ENCODE measurements around the gene LYSMD3. TPM values are rescaled to one million over a fixed set of nuclear protein-coding genes. Genes with fewer than 3 reads are reported as not detected.

Gene LYSMD3
- total RNA-seq, 1 experiment from 2014 or later = 15.1 TPM

- no peak for DNase-seq (ENCODE audit: extremely low read depth, low read depth)
These were observed 19.8 kb upstream of the LYSMD3 start for GRCh38 chr5:90549223-90549622.

- DNase-seq (ENCODE audit: extremely low read depth, low read depth) = peak; percentile 59
These were observed 18.7 kb upstream of the LYSMD3 start for GRCh38 chr5:90548069-90548593.

- peak; percentile 74 for DNase-seq (ENCODE audit: extremely low read depth, low read depth)
These were observed 17.7 kb upstream of the LYSMD3 start for GRCh38 chr5:90547072-90547536.

DNA sequence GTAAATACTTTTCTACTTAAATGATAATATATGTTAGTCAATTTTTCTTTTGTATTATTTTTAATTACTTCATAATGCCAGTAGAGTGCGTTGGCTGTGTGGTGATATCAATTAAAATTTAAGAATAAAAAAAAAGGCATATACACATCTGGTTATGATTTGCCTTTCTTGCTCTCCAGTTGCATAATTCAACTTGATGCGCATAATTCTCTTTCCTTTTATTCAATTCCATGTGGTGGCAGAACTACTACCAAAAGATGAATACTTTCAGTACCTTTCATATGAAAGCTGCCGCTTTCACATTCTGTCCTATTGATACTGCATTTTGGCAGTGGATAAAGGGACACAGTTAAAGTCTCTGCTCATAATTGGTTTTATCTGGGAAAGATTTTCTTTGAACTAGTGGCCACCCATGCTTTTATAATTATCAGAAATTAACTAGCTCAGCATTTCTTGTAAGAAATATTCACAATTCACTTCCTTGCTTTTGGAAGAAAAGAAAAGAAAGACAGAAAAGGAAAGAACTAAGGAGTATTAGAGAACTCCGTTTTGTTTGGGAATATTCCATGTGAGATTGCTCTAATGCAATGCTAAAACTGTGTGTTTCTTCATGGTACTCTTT is 16.9 kb upstream of the LYSMD3 start:
- DNase-seq (ENCODE audit: extremely low read depth, low read depth) = no peak

- no peak for DNase-seq (ENCODE audit: extremely low read depth, low read depth)
These were observed 16.1 kb upstream of the LYSMD3 start for GRCh38 chr5:90545511-90545910.

DNA sequence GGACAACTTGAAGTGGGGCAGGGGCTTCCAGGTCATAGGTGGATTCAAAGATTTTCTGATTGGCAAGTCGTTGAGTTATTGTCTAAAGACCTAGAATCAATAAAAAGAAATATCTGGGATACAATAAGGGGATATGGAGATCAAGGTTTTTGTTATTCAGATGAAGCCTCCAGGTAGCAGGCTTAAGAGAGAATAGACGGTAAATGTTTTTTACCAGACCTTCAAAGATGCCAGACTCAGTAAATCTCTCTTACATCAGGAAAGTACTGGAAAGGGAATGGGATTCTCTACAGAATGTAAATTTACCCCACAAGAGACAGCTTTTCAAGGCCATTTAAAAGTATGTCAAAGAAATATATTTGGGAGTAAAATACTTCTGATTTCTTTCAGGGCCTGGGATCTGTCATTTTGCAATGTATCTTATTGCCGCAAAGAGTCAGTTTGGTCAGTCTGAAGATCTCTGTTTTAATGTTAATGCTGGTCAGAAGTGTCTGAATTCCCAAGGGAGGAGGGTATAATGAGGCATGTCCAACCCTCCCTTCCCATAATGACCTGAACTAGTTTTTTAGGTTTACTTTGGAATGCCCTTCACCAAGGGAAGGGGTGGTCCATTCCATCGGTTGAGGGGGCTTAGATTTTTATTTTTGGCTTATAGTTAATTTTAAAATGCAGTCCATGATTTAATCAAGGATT is 13.6 kb upstream of the LYSMD3 start:
- DNase-seq (ENCODE audit: extremely low read depth, low read depth) = no peak

GRCh38 chr5:90534922-90535321 is 5.5 kb upstream of the LYSMD3 start:
- DNase-seq (ENCODE audit: extremely low read depth, low read depth) = no peak

DNA sequence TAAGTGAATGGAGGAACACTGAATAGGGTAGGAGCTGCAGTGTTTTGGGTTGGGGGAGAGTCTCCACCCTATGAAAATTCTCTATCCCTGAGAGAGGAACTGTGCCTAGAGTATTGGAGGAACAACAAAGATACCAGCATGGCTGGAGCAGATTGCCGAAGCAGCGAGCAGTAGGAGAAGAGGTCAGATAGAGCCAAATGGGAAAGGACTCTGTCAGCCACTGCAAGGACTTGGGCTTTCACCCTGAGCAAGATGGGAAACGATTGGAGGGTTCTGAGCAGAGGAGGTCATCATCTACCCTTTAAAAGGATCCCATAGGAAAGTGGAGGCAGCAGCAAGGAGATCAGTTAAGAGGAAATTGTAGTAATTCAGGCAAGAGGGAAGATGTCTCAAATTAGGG is 4.4 kb upstream of the LYSMD3 start:
- DNase-seq (ENCODE audit: extremely low read depth, low read depth) = no peak

GRCh38 chr5:90530736-90531487 is 1.5 kb upstream of the LYSMD3 start:
- no peak for DNase-seq (ENCODE audit: extremely low read depth, low read depth)

- DNase-seq (ENCODE audit: extremely low read depth, low read depth) = peak; percentile 84
These were observed 724 bp upstream of the LYSMD3 start for GRCh38 chr5:90529939-90530677.

DNA sequence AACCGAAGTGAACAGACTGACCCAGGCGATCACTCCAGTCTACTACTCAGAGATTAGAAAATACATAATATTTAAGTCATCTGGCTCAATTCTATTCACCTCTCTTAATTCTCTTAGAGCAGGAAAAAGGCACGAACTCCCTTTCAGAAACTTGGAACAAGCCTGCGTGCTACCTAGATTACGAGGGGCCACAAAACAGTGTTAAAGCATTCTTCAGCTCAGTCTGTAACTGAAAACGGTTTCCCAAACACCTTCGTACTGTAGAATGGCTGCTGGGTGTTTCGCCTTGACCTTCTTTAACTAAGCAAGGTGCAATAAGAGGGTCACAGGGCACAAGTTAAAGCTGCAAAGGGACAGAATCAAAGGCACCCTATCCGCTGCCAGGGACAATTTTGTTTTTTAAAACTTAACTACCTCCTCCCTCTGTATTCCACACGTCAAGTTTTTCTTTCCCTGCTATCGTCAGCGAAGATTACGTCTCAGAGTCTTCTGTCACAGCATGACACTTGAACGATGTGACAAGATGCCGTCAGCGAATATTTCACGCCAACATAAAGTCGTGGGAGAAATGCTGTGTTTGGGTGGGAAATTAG is 687 bp downstream of the LYSMD3 start:
- DNase-seq (ENCODE audit: extremely low read depth, low read depth) = no peak

DNA sequence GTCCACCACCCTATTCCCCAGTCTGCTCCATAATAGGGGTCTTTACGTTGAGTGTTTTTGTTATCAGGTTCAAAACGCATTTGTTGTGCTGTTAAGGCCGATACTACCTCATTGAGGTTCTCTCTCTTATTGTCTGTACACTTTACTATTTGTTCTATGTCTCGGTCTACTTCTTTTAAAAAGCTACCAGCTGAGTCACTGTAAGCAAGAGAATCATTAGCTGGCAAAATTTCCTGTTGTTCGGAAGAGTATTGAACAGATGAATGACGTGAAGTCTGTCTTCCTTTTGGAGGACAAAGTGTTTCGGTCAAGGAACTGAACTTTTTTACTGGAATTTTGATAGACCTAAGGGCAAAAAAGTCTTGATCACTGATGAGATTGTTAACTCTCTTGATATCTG is 10.3 kb downstream of the LYSMD3 start:
- DNase-seq (ENCODE audit: extremely low read depth, low read depth) = peak; percentile 17

- peak; percentile 58 for DNase-seq (ENCODE audit: extremely low read depth, low read depth)
These were observed 10.7 kb downstream of the LYSMD3 start for GRCh38 chr5:90518661-90519060.

DNA sequence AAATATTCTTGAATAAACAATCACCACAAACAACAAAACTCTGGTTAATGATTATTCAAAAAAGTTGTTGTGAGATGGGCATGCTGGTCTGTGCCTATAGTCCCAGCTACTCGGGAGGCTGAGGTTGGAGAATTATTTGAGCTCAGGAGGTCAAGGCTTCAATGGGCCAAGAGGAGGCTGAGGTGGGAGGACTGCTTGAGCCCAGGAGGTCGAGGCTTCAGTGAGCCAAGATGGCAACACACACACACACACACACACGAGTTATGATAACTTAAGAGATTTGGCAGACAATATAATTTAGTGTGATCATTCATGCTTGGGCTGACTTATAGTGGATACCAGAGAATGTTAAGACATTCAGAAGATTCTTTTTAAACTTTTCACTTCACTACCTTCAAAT is 14.9 kb downstream of the LYSMD3 start:
- DNase-seq (ENCODE audit: extremely low read depth, low read depth) = no peak

DNA sequence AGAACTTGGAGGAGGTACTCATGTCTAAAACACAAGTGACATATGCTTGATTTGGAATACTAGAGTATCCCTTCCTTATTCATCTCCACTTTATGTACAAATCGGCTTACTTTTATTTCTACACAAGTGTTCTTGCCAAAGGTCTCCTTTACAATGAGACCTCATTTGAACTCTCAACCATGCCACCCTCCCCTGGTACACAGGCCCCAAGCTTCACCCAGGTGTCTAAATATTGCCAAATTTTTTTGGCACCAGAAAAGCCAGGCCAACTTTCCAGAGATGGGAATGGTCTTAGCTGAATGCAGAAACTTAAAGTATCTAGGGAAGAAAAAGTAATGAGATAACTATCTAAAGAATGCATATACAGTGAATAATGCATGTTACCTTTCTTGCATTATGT is 18.9 kb downstream of the LYSMD3 start:
- DNase-seq (ENCODE audit: extremely low read depth, low read depth) = no peak

- no peak for DNase-seq (ENCODE audit: extremely low read depth, low read depth)
These were observed 23.2 kb downstream of the LYSMD3 start for GRCh38 chr5:90506221-90506620.

DNA sequence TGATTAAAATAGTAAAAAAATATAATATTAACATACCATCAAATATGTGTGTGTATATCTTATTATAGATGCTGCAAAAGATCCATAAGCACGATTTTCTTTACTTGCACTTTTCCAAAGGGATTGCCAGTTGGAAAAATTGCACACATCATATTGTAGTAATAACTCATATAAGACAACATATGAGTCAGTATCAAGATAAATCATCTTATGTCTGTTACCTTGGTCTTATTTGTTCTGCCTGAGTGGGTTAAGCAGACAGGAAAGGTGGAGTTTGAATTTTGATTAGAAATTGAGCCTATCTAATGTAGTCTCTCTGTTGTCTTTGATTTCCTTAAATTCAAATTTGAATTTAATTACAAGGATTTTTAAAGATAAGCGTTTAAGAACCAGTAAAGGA is 24.6 kb downstream of the LYSMD3 start:
- DNase-seq (ENCODE audit: extremely low read depth, low read depth) = no peak

- DNase-seq (ENCODE audit: extremely low read depth, low read depth) = no peak
These were observed 25.8 kb downstream of the LYSMD3 start for GRCh38 chr5:90503596-90503995.

DNA sequence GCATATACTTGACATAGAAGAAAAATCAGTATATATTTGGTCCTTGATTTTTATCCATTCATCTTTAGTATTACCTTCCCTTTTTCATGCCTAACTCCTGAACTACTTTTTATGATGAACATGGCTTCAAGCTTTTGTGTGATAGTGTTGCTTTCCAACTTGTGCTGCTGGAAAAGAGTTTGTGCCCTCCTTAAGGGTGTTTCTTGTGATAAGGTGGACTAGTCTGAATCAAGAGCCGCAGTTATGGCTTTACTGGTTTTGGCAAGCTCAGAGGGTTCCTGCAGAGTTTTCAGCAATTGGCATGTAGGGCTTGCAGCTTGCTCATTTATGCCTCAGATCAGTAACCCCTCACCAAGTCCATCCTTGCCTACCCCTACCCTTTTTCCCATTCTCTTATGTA is 34.2 kb downstream of the LYSMD3 start:
- no peak for DNase-seq (ENCODE audit: extremely low read depth, low read depth)

- DNase-seq (ENCODE audit: extremely low read depth, low read depth) = no peak
These were observed 35.3 kb downstream of the LYSMD3 start for GRCh38 chr5:90494043-90494442.
